GM12892 (cell line): ENCODE data around the gene PALB2.

Experiments
- POLR2A ChIP-seq: IDR thresholded peaks from 2 replicates; pipeline ENCODE4 v1.6.1; 2011; ENCODE audit warnings: low read depth, low read length, control low read depth
- POLR2AphosphoS5 ChIP-seq: IDR thresholded peaks from 2 replicates; pipeline ENCODE4 v1.6.1; 2011; ENCODE audit warnings: low read depth, low read length, control low read depth
- TAF1 ChIP-seq: IDR thresholded peaks from 2 replicates; pipeline ENCODE4 v1.6.1; 2011; ENCODE audit warnings: low read depth, mild to moderate bottlenecking, control low read depth, low read length, borderline replicate concordance

GRCh38 chr16:23611936-23612335 is 29.2 kb downstream of the PALB2 start:
- TF ChIP-seq POLR2A (no peak), POLR2AphosphoS5 (no peak), TAF1 (no peak)
